GM23248 (cell line): ENCODE measurements around the gene TPK1. TPM values are rescaled to one million over a fixed set of nuclear protein-coding genes. Genes with fewer than 3 reads are reported as not detected.

Experiments used
- DNase-seq: peaks from one replicate; pipeline ENCODE4 v3.0.0-alpha.2; 2015
- H2AFZ ChIP-seq: fragments of 200-600 bp; sonication (generic); 2 replicates; pipeline ENCODE4 v1.6.1; 2016; ENCODE audit warnings: antibody characterized with exemption
- H3F3A ChIP-seq: fragments of 200-600 bp; sonication (generic); 2 replicates; pipeline ENCODE4 v1.6.1; 2016; ENCODE audit warnings: mild to moderate bottlenecking, antibody characterized with exemption, mixed run types; ENCODE audit not compliant: insufficient read depth
- H3K27ac ChIP-seq: fragments of 200-600 bp; sonication (generic); 2 replicates; pipeline ENCODE4 v1.5.1; 2016; ENCODE audit warnings: mild to moderate bottlenecking
- H3K27me3 ChIP-seq: fragments of 200-600 bp; sonication (generic); replicated peaks from 2 replicates; pipeline ENCODE4 v1.6.1; 2016; ENCODE audit warnings: mild to moderate bottlenecking; ENCODE audit not compliant: insufficient read depth
- H3K36me3 ChIP-seq: fragments of 200-600 bp; sonication (generic); 2 replicates; pipeline ENCODE4 v1.6.1; 2016; ENCODE audit warnings: low read depth, mild to moderate bottlenecking
- H3K4me1 ChIP-seq: fragments of 200-600 bp; sonication (generic); 2 replicates; pipeline ENCODE4 v1.6.1; 2016; ENCODE audit warnings: mild to moderate bottlenecking; ENCODE audit not compliant: insufficient read depth
- H3K4me2 ChIP-seq: fragments of 200-600 bp; sonication (generic); one replicate; pipeline ENCODE4 v1.6.1; 2016; ENCODE audit warnings: mild to moderate bottlenecking; ENCODE audit not compliant: unreplicated experiment
- H3K4me3 ChIP-seq: fragments of 200-600 bp; sonication (generic); 2 replicates; pipeline ENCODE4 v1.5.1; 2016; ENCODE audit warnings: mild to moderate bottlenecking
- H3K79me2 ChIP-seq: fragments of 200-600 bp; sonication (generic); 2 replicates; pipeline ENCODE4 v1.6.1; 2016; ENCODE audit warnings: mild to moderate bottlenecking; ENCODE audit not compliant: insufficient read depth
- H3K9ac ChIP-seq: fragments of 200-600 bp; sonication (generic); 2 replicates; pipeline ENCODE4 v1.6.1; 2016; ENCODE audit warnings: mild to moderate bottlenecking
- H3K9me2 ChIP-seq: fragments of 200-600 bp; sonication (generic); 2 replicates; pipeline ENCODE4 v1.6.1; 2016; ENCODE audit warnings: mixed run types, mild to moderate bottlenecking, moderate library complexity; ENCODE audit not compliant: insufficient read depth
- H3K9me3 ChIP-seq: fragments of 200-600 bp; sonication (generic); one replicate; pipeline ENCODE4 v1.6.1; 2017; ENCODE audit warnings: low read depth
- H4K20me1 ChIP-seq: fragments of 200-600 bp; sonication (generic); 2 replicates; pipeline ENCODE4 v1.6.0; 2016; ENCODE audit not compliant: insufficient read depth
- EZH2 ChIP-seq: fragments of 200-600 bp; sonication (generic); IDR thresholded peaks from 2 replicates; pipeline ENCODE4 v1.6.1; 2018; ENCODE audit warnings: antibody characterized with exemption, mild to moderate bottlenecking; ENCODE audit not compliant: insufficient read depth, poor library complexity, severe bottlenecking
- EZH2phosphoT487 ChIP-seq: fragments of 200-600 bp; sonication (generic); IDR thresholded peaks from 2 replicates; pipeline ENCODE4 v1.6.1; 2018; ENCODE audit warnings: antibody characterized with exemption, moderate library complexity, mild to moderate bottlenecking, low read depth; ENCODE audit not compliant: insufficient read depth
- WGBS, 2 experiments: methylation state at CpG; one replicate each; pipeline ENCODE4 v1.1.6; 2015 to 2017; ENCODE audit warnings: low lambda C conversion rate in 2 of 2, low coverage in 1 of 2; ENCODE audit errors: missing lambda C conversion rate in 2 of 2; 5-methylcytosine and 5-hydroxymethylcytosine counted together
- in situ Hi-C: fragments of 300-500 bp; cut with MboI; formaldehyde crosslinking; loops from 2 replicates; pipeline ENCODE4 v1.15.0; 2020
- polyA plus RNA-seq: library from polyadenylated mRNA; unstranded; fragments of >200 nt; fragmentation: Nextera tagmentation; extraction: Ambion mirVana; gene quantifications from 2 replicates; pipeline ENCODE4 v1.2.1, GENCODE V29; 2016
- total RNA-seq: library from RNA; depleted of rRNA; stranded (reverse); fragments of >200 nt; shearing (Covaris generic); gene quantifications from 2 replicates; pipeline ENCODE4 v1.2.3, GENCODE V29; 2014

TPK1 gene
- total and polyA plus RNA-seq, 2 experiments from 2014 or later = 2.9 to 3.7 TPM

- H3K4me2 ChIP-seq = no peak overlapping the region
- no peaks in the 10 kb centered on the region for H3K79me2 ChIP-seq
- no peaks in the 10 kb centered on the region for H4K20me1 ChIP-seq
- in situ Hi-C loops = no loop called here
- H3K4me3 ChIP-seq = no peak overlapping the region
- no peak overlapping the region for H3K27ac ChIP-seq
- no peaks in the 10 kb centered on the region for H3F3A ChIP-seq
- no peaks in the 10 kb centered on the region for H3K4me1 ChIP-seq
- no peak for DNase-seq
- no peak overlapping the region for H3K9ac ChIP-seq
- 66 to 67% methylated on average over 5 of the region's 5 CpGs for WGBS, 2 experiments
- H3K36me3 ChIP-seq = no peaks in the 10 kb centered on the region
- H3K9me2 ChIP-seq = no peaks in the 10 kb centered on the region
- no peaks in the 10 kb centered on the region for H3K27me3 ChIP-seq
- H3K9me3 ChIP-seq = no peaks in the 10 kb centered on the region
- TF ChIP-seq EZH2 (no peak), EZH2phosphoT487 (no peak)
- no peak overlapping the region for H2AFZ ChIP-seq
These were observed 38.9 kb downstream of the TPK1 start for GRCh38 chr7:144796919-144797318.

GRCh38 chr7:144792050-144792449, 43.8 kb downstream of the TPK1 start:
- Histone ChIP-seq H3K36me3 (no peaks in the 10 kb centered on the region), H3K9ac (no peak overlapping the region), H3K27me3 (no peaks in the 10 kb centered on the region), H3K79me2 (no peaks in the 10 kb centered on the region), H4K20me1 (no peaks in the 10 kb centered on the region), H3K4me3 (no peak overlapping the region), H3K4me1 (no peaks in the 10 kb centered on the region), H3K9me2 (no peaks in the 10 kb centered on the region), H3K9me3 (no peaks in the 10 kb centered on the region), H3F3A (no peaks in the 10 kb centered on the region), H2AFZ (no peak overlapping the region), H3K27ac (no peak overlapping the region), H3K4me2 (no peak overlapping the region)
- WGBS, 2 experiments = 75 to 82% methylated on average over 3 of the region's 3 CpGs
- in situ Hi-C loops = no loop called here
- DNase-seq = no peak
- no peak for TF ChIP-seq EZH2
- no peak for TF ChIP-seq EZH2phosphoT487

- H4K20me1 ChIP-seq = no peaks in the 10 kb centered on the region
- 17 to 20% methylated on average over 2 of the region's 2 CpGs for WGBS, 2 experiments
- in situ Hi-C loops = no loop called here
These were observed 44.4 kb downstream of the TPK1 start for GRCh38 chr7:144791488-144791887.

GRCh38 chr7:144787127-144787526, 48.7 kb downstream of the TPK1 start:
- DNase-seq = no peak
- no peaks in the 10 kb centered on the region for H4K20me1 ChIP-seq
- H3K36me3 ChIP-seq = no peaks in the 10 kb centered on the region
- no peaks in the 10 kb centered on the region for H3K9me2 ChIP-seq
- no peaks in the 10 kb centered on the region for H3K4me1 ChIP-seq
- H3K9me3 ChIP-seq = no peaks in the 10 kb centered on the region
- TF ChIP-seq EZH2 = no peak
- no peak for TF ChIP-seq EZH2phosphoT487
- H3K27me3 ChIP-seq = no peaks in the 10 kb centered on the region
- no peaks in the 10 kb centered on the region for H3K79me2 ChIP-seq
- H3K27ac ChIP-seq = no peak overlapping the region
- no peak overlapping the region for H3K4me2 ChIP-seq
- WGBS, 2 experiments = 84 to 89% methylated on average over 2 of the region's 2 CpGs
- no peak overlapping the region for H3K9ac ChIP-seq
- no peak overlapping the region for H3K4me3 ChIP-seq
- H2AFZ ChIP-seq = no peak overlapping the region
- H3F3A ChIP-seq = no peaks in the 10 kb centered on the region
- in situ Hi-C loops = no loop called here

More at GRCh38 chr7:144791488-144791887, 44.4 kb downstream of the TPK1 start:
- Histone ChIP-seq H3K4me2 (no peak overlapping the region), H3K9ac (no peak overlapping the region), H3K4me1 (no peaks in the 10 kb centered on the region), H3K9me3 (no peaks in the 10 kb centered on the region), H3K4me3 (no peak overlapping the region), H3K79me2 (no peaks in the 10 kb centered on the region), H3K9me2 (no peaks in the 10 kb centered on the region), H3K36me3 (no peaks in the 10 kb centered on the region), H3F3A (no peaks in the 10 kb centered on the region), H2AFZ (no peak overlapping the region), H3K27ac (no peak overlapping the region), H3K27me3 (no peaks in the 10 kb centered on the region)
- no peak for TF ChIP-seq EZH2phosphoT487
- TF ChIP-seq EZH2 = no peak
- no peak for DNase-seq

DNA sequence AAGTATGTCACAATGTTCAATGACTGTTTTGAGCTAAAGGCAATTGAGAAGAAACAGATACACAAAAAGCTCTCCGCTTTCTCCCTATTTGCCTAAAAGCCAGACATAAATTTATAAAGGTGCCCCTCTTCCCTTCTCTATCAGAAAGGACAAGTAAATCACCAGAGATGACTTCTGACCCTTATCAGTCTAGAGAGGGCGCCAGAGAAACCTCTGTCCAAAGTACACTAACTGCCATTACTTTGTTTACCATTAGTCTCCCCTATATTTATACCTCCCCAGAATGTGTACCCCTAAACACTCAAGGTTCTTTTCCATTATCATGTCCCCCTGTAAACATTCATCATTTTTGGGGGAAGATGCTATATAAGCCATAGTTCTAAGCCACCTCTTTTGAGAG, 49.3 kb downstream of the TPK1 start:
- in situ Hi-C loops = no loop called here

More for the DNA sequence above, 49.3 kb downstream of the TPK1 start:
- DNase-seq = no peak
- no peaks in the 10 kb centered on the region for H3K9me2 ChIP-seq
- no peaks in the 10 kb centered on the region for H3K79me2 ChIP-seq
- H4K20me1 ChIP-seq = no peaks in the 10 kb centered on the region
- no peaks in the 10 kb centered on the region for H3K27me3 ChIP-seq
- TF ChIP-seq EZH2phosphoT487 = no peak
- no peak for TF ChIP-seq EZH2
- no peak overlapping the region for H3K27ac ChIP-seq
- no peak overlapping the region for H3K4me3 ChIP-seq
- no peaks in the 10 kb centered on the region for H3F3A ChIP-seq
- no peaks in the 10 kb centered on the region for H3K4me1 ChIP-seq
- WGBS, 2 experiments = 61 to 64% methylated on average over 2 of the region's 2 CpGs
- no peak overlapping the region for H2AFZ ChIP-seq
- H3K9me3 ChIP-seq = no peaks in the 10 kb centered on the region
- no peaks in the 10 kb centered on the region for H3K36me3 ChIP-seq
- H3K9ac ChIP-seq = no peak overlapping the region
- H3K4me2 ChIP-seq = no peak overlapping the region
